H1 (cell line): ENCODE data around the gene AGBL4. TPM values are rescaled to one million over a fixed set of nuclear protein-coding genes. Genes with fewer than 3 reads are reported as not detected.

Experiments
- EGR1 ChIP-seq: IDR thresholded peaks from 2 replicates; pipeline ENCODE4 v1.6.1; 2011; ENCODE audit warnings: low read depth, low read length, borderline replicate concordance
- KDM4A ChIP-seq: IDR thresholded peaks from one replicate; pipeline ENCODE4 v1.7.1; 2012; ENCODE audit warnings: low read depth, mild to moderate bottlenecking, moderate library complexity, low read length, inconsistent platforms; ENCODE audit not compliant: severe bottlenecking
- MAFK ChIP-seq: IDR thresholded peaks from 2 replicates; pipeline ENCODE4 v1.6.1; 2012; ENCODE audit warnings: low read depth, mild to moderate bottlenecking, improper control_type of control experiment, low read length
- RXRA ChIP-seq: IDR thresholded peaks from 2 replicates; pipeline ENCODE4 v1.6.1; 2011; ENCODE audit warnings: low read depth, mild to moderate bottlenecking, low read length, moderate library complexity; ENCODE audit not compliant: insufficient read depth
- SAP30 ChIP-seq: fragments of 300-600 bp; sonication (generic); IDR thresholded peaks from 2 replicates; pipeline ENCODE4 v1.7.1; 2012; ENCODE audit warnings: low read length, moderate library complexity, mild to moderate bottlenecking, inconsistent platforms; ENCODE audit not compliant: insufficient read depth, insufficient replicate concordance
- polyA plus RNA-seq, 7 experiments: library from polyadenylated mRNA; depleted of rRNA in 3 of 7; stranded (reverse) in 5 of 7; unstranded in 2 of 7; fragments of >200 nt in 5 of 7; fragments of 200-250 nt in 2 of 7; gene quantifications; 1 replicate in 5 of 7; 2 replicates in 1 of 7; 4 replicates in 1 of 7; pipeline versions ENCODE4 v1.2.1 to v1.2.3, GENCODE V29; 2011 to 2013; ENCODE audit warnings: missing spikeins in 2 of 7, mixed read lengths in 2 of 7
- total RNA-seq: library from RNA; stranded (reverse); fragmentation: NEBNext Ultra II Directional; extraction: Animal tissue kit (Norgen Biotek cat#: 25700); gene quantifications from 2 replicates; pipeline ENCODE4 v1.2.1, GENCODE V29; 2021

The AGBL4 gene
- total and polyA plus RNA-seq, 2 of the 8 experiments (the other 6 are each of a cell fraction or from before 2014, with no cell fraction given), result 0.41 to 0.45 TPM

DNA sequence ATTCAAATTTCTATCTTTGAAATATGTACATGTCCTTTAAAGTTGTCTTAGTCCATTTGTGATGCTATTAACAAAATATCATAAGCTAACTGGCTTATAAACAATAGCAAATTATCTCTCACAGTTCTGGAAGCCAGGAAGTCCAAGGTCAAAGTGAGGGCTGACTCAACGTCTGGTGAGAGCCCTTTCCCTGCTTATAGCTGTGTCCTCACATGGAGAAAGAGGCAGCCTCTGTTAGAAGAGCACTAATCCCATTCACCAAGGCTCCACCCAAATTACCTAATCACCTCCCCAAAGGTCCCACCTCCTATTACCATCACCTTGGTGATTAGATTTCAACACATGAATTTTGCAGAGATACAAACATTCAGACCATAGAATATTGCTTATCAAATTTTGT lies 797.0 kb downstream of the AGBL4 start (continued):
- no peak for TF ChIP-seq RXRA
- TF ChIP-seq MAFK, result no peak
- no peak for TF ChIP-seq SAP30
- TF ChIP-seq KDM4A, result no peak
- TF ChIP-seq EGR1, result no peak
